ENCODE results near the gene ADM2. TPM values are rescaled to one million over a fixed set of nuclear protein-coding genes. Genes with fewer than 3 reads are reported as not detected.

The ADM2 gene
- total and polyA plus RNA-seq, 2 of the 13 experiments (the other 11 are each of a cell fraction or from before 2014, with no cell fraction given), result 1.2 to 3.0 TPM

DNA sequence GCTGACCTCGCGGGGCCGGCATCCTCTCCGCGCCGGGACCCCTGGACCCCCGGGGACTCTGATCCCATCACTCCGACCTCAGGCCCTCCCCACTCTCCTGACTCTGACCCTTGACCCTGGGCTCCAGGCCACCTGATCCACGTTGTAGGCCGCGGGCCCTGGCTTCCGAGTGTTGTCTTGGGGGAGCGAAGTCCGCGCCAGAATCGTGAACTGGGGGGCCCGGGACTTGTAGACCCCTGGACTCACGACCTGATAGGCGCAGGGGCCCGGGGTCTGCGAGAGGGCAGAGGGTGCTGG lies 49.2 kb downstream of the ADM2 start (continued):
- TF ChIP-seq, protein P1, sequence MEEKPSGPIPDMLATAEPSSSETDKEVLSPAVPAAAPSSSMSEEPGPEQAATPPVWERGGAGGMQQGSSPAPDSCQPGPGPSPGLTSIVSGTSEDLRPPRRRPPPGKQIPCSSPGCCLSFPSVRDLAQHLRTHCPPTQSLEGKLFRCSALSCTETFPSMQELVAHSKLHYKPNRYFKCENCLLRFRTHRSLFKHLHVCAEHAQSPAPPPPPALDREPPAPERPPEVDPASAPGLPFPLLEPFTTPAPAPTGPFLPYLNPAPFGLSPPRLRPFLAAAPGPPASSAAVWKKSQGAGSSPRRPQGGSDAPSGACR (CRISPR knock-in tag; IDR thresholded peaks at IDR 0.05), result no peak
- TF ChIP-seq HCFC1 (IDR thresholded peaks at IDR 0.05; ENCODE audit: low read depth, low read length), result no peak
- no peak for TF ChIP-seq PRPF4 (IDR thresholded peaks at IDR 0.05; ENCODE audit: low read depth, low read length, poor library complexity, severe bottlenecking)
- TF ChIP-seq HNRNPH1 (optimal IDR thresholded peaks at IDR 0.05; ENCODE audit: low read depth, low read length), result no peak
- no peak; the same call in 1 of the 2 replicates for TF ChIP-seq ZNF30 (CRISPR knock-in tag; IDR thresholded peaks at IDR 0.05)
- no peak for TF ChIP-seq SIN3B (IDR thresholded peaks at IDR 0.05; ENCODE audit: low read length)
- TF ChIP-seq CHD2 (IDR thresholded peaks at IDR 0.05; ENCODE audit: low read depth, low read length), result no peak
- TF ChIP-seq GLI4 (CRISPR knock-in tag; IDR thresholded peaks at IDR 0.05; ENCODE audit: borderline replicate concordance), result no peak
- TF ChIP-seq, protein P2, sequence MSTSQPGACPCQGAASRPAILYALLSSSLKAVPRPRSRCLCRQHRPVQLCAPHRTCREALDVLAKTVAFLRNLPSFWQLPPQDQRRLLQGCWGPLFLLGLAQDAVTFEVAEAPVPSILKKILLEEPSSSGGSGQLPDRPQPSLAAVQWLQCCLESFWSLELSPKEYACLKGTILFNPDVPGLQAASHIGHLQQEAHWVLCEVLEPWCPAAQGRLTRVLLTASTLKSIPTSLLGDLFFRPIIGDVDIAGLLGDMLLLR (CRISPR knock-in tag; IDR thresholded peaks at IDR 0.05), result no peak
- peak; percentile 24; the same call in 1 of the 2 replicates for TF ChIP-seq ZFP36L1 (CRISPR knock-in tag; IDR thresholded peaks at IDR 0.05)
- TF ChIP-seq, protein P3, sequence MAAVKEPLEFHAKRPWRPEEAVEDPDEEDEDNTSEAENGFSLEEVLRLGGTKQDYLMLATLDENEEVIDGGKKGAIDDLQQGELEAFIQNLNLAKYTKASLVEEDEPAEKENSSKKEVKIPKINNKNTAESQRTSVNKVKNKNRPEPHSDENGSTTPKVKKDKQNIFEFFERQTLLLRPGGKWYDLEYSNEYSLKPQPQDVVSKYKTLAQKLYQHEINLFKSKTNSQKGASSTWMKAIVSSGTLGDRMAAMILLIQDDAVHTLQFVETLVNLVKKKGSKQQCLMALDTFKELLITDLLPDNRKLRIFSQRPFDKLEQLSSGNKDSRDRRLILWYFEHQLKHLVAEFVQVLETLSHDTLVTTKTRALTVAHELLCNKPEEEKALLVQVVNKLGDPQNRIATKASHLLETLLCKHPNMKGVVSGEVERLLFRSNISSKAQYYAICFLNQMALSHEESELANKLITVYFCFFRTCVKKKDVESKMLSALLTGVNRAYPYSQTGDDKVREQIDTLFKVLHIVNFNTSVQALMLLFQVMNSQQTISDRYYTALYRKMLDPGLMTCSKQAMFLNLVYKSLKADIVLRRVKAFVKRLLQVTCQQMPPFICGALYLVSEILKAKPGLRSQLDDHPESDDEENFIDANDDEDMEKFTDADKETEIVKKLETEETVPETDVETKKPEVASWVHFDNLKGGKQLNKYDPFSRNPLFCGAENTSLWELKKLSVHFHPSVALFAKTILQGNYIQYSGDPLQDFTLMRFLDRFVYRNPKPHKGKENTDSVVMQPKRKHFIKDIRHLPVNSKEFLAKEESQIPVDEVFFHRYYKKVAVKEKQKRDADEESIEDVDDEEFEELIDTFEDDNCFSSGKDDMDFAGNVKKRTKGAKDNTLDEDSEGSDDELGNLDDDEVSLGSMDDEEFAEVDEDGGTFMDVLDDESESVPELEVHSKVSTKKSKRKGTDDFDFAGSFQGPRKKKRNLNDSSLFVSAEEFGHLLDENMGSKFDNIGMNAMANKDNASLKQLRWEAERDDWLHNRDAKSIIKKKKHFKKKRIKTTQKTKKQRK (IDR thresholded peaks at IDR 0.05; ENCODE audit: low read length), result no peak
- TF ChIP-seq, protein P4, sequence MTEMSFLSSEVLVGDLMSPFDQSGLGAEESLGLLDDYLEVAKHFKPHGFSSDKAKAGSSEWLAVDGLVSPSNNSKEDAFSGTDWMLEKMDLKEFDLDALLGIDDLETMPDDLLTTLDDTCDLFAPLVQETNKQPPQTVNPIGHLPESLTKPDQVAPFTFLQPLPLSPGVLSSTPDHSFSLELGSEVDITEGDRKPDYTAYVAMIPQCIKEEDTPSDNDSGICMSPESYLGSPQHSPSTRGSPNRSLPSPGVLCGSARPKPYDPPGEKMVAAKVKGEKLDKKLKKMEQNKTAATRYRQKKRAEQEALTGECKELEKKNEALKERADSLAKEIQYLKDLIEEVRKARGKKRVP (CRISPR knock-in tag; IDR thresholded peaks at IDR 0.05), result no peak
- TF ChIP-seq HDAC1 (CRISPR knock-in tag; IDR thresholded peaks at IDR 0.05), result no peak
- TF ChIP-seq, protein P5, sequence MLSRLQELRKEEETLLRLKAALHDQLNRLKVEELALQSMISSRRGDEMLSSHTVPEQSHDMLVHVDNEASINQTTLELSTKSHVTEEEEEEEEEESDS (CRISPR knock-in tag; IDR thresholded peaks at IDR 0.05; ENCODE audit: borderline replicate concordance), result no peak
- peak; percentile 56 for TF ChIP-seq NCOR1 (IDR thresholded peaks at IDR 0.05; ENCODE audit: borderline replicate concordance, low read length)
- TF ChIP-seq, protein P6, sequence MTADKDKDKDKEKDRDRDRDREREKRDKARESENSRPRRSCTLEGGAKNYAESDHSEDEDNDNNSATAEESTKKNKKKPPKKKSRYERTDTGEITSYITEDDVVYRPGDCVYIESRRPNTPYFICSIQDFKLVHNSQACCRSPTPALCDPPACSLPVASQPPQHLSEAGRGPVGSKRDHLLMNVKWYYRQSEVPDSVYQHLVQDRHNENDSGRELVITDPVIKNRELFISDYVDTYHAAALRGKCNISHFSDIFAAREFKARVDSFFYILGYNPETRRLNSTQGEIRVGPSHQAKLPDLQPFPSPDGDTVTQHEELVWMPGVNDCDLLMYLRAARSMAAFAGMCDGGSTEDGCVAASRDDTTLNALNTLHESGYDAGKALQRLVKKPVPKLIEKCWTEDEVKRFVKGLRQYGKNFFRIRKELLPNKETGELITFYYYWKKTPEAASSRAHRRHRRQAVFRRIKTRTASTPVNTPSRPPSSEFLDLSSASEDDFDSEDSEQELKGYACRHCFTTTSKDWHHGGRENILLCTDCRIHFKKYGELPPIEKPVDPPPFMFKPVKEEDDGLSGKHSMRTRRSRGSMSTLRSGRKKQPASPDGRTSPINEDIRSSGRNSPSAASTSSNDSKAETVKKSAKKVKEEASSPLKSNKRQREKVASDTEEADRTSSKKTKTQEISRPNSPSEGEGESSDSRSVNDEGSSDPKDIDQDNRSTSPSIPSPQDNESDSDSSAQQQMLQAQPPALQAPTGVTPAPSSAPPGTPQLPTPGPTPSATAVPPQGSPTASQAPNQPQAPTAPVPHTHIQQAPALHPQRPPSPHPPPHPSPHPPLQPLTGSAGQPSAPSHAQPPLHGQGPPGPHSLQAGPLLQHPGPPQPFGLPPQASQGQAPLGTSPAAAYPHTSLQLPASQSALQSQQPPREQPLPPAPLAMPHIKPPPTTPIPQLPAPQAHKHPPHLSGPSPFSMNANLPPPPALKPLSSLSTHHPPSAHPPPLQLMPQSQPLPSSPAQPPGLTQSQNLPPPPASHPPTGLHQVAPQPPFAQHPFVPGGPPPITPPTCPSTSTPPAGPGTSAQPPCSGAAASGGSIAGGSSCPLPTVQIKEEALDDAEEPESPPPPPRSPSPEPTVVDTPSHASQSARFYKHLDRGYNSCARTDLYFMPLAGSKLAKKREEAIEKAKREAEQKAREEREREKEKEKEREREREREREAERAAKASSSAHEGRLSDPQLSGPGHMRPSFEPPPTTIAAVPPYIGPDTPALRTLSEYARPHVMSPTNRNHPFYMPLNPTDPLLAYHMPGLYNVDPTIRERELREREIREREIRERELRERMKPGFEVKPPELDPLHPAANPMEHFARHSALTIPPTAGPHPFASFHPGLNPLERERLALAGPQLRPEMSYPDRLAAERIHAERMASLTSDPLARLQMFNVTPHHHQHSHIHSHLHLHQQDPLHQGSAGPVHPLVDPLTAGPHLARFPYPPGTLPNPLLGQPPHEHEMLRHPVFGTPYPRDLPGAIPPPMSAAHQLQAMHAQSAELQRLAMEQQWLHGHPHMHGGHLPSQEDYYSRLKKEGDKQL (CRISPR knock-in tag; IDR thresholded peaks at IDR 0.05; ENCODE audit: low read depth), result peak; percentile 20; the same call in 1 of the 2 replicates
- no peak for TF ChIP-seq ZNF652 (CRISPR knock-in tag; IDR thresholded peaks at IDR 0.05; ENCODE audit: borderline replicate concordance, low read depth)
- TF ChIP-seq RFX1 (IDR thresholded peaks at IDR 0.05), result no peak
- TF ChIP-seq CCAR2 (optimal IDR thresholded peaks at IDR 0.05; ENCODE audit: low read depth, low read length), result no peak
- TF ChIP-seq IKZF1 (IDR thresholded peaks at IDR 0.05), result no peak
- no peak for TF ChIP-seq GABPA (IDR thresholded peaks at IDR 0.05; ENCODE audit: low read depth, low read length)
- TF ChIP-seq GABPA (CRISPR knock-in tag; IDR thresholded peaks at IDR 0.05; ENCODE audit: low read depth), result no peak

Measured in HepG2 (cell line).